ENCODE data around the gene RTP5. TPM values are rescaled to one million over a fixed set of nuclear protein-coding genes. Genes with fewer than 3 reads are reported as not detected.
"Not testable (repeated sequence)": the region's sequence is repeated elsewhere in the genome, so short reads cannot be mapped to it uniquely, and the experiment has no call there.

The RTP5 gene
- not detected in 2 replicates for total RNA-seq (2014; rRNA removed; shearing (Covaris generic))
- polyA plus RNA-seq (2015; cell fraction: cytosol; rRNA removed) = not detected in 2 replicates
- polyA plus RNA-seq (2015; cell fraction: nucleus; rRNA removed) = not detected in 2 replicates

- in situ Hi-C loops (cut with HindIII; ENCODE audit: low pct_unique_long_range_greater_than_20kb, low sequenced_read_pairs) = no loop called here
- DNase-seq (ENCODE audit: low read depth, low spot score) = no peak
Observed at GRCh38 chr2:241869087-241869961, at the start of gene RTP5. Gene RTP5 (plus strand): TSS chr2:241869729. CDS start chr2:241869757, 28 bp downstream.

- DNase-seq (ENCODE audit: low read depth, low spot score) = not testable (repeated sequence)
Observed at GRCh38 chr2:241819947-241820624, 49.4 kb upstream of the RTP5 start.

GRCh38 chr2:241820625-241821384, 48.7 kb upstream of the RTP5 start:
- no peak for DNase-seq (ENCODE audit: low read depth, low spot score)
- in situ Hi-C loops (cut with HindIII; ENCODE audit: low pct_unique_long_range_greater_than_20kb, low sequenced_read_pairs) = no loop called here

More at GRCh38 chr2:241819947-241820624, 49.4 kb upstream of the RTP5 start:
- in situ Hi-C loops (cut with HindIII; ENCODE audit: low pct_unique_long_range_greater_than_20kb, low sequenced_read_pairs) = not testable (repeated sequence)

- no peak for DNase-seq (ENCODE audit: low read depth, low spot score)
- in situ Hi-C loops (cut with HindIII; ENCODE audit: low pct_unique_long_range_greater_than_20kb, low sequenced_read_pairs) = no loop called here
Observed at GRCh38 chr2:241821460-241822263, 47.9 kb upstream of the RTP5 start.

- no peak for DNase-seq (ENCODE audit: low read depth, low spot score)
- in situ Hi-C loops (cut with HindIII; ENCODE audit: low pct_unique_long_range_greater_than_20kb, low sequenced_read_pairs) = no loop called here
Observed at GRCh38 chr2:241822264-241822623, 47.3 kb upstream of the RTP5 start.

GRCh38 chr2:241823531-241824437, 45.7 kb upstream of the RTP5 start:
- DNase-seq (ENCODE audit: low read depth, low spot score); in situ Hi-C loops (cut with HindIII; ENCODE audit: low pct_unique_long_range_greater_than_20kb, low sequenced_read_pairs): not testable (repeated sequence)

GRCh38 chr2:241827394-241827793, 42.1 kb upstream of the RTP5 start:
- in situ Hi-C loops (cut with HindIII; ENCODE audit: low pct_unique_long_range_greater_than_20kb, low sequenced_read_pairs) = no loop called here
- no peak for DNase-seq (ENCODE audit: low read depth, low spot score)

GRCh38 chr2:241833101-241833663, 36.3 kb upstream of the RTP5 start:
- in situ Hi-C loops (cut with HindIII; ENCODE audit: low pct_unique_long_range_greater_than_20kb, low sequenced_read_pairs) = no loop called here

GRCh38 chr2:241833756-241834526, 35.6 kb upstream of the RTP5 start:
- in situ Hi-C loops (cut with HindIII; ENCODE audit: low pct_unique_long_range_greater_than_20kb, low sequenced_read_pairs); DNase-seq (ENCODE audit: low read depth, low spot score): not testable (repeated sequence)

More at GRCh38 chr2:241833101-241833663, 36.3 kb upstream of the RTP5 start:
- no peak for DNase-seq (ENCODE audit: low read depth, low spot score)

GRCh38 chr2:241834527-241835210, 34.9 kb upstream of the RTP5 start:
- in situ Hi-C loops (cut with HindIII; ENCODE audit: low pct_unique_long_range_greater_than_20kb, low sequenced_read_pairs) = no loop called here

GRCh38 chr2:241835611-241836010, 33.9 kb upstream of the RTP5 start:
- in situ Hi-C loops (cut with HindIII; ENCODE audit: low pct_unique_long_range_greater_than_20kb, low sequenced_read_pairs) = no loop called here
- DNase-seq (ENCODE audit: low read depth, low spot score) = no peak

More at GRCh38 chr2:241834527-241835210, 34.9 kb upstream of the RTP5 start:
- DNase-seq (ENCODE audit: low read depth, low spot score) = no peak

- in situ Hi-C loops (cut with HindIII; ENCODE audit: low pct_unique_long_range_greater_than_20kb, low sequenced_read_pairs) = no loop called here
- no peak for DNase-seq (ENCODE audit: low read depth, low spot score)
Observed at GRCh38 chr2:241836292-241836691, 33.2 kb upstream of the RTP5 start.

- no peak for DNase-seq (ENCODE audit: low read depth, low spot score)
- in situ Hi-C loops (cut with HindIII; ENCODE audit: low pct_unique_long_range_greater_than_20kb, low sequenced_read_pairs) = no loop called here
Observed at GRCh38 chr2:241837197-241837965, 32.1 kb upstream of the RTP5 start.
